Measurements from ENCODE around the gene NHLRC1.

GRCh38 chr6:18080544-18080943 lies 41.9 kb downstream of the NHLRC1 start:
- no peak for TF ChIP-seq CTCF (IDR thresholded peaks at IDR 0.05; ENCODE audit: low read depth, low read length)
- no peak for TF ChIP-seq POLR2A (IDR thresholded peaks at IDR 0.05; ENCODE audit: extremely low read depth, insufficient read length)
- TF ChIP-seq MAX (IDR thresholded peaks at IDR 0.05; ENCODE audit: low read depth, low read length) = no peak

All from NB4 (cell line).